CD8-positive, alpha-beta memory T cell (primary cell): ENCODE measurements around the gene PTH2. TPM values are rescaled to one million over a fixed set of nuclear protein-coding genes. Genes with fewer than 3 reads are reported as not detected.
"Not testable (repeated sequence)": the region's sequence is repeated elsewhere in the genome, so short reads cannot be mapped to it uniquely, and the experiment has no call there.

Experiments used
- CTCF ChIA-PET: fragments of 350-600 bp; sonication (Branson Sonifier 250); formaldehyde crosslinking; loops from one replicate; lab custom pipeline; 2021; ENCODE audit warnings: antibody characterized with exemption; lab: Charles Lee
- POLR2A ChIA-PET: fragments of 350-600 bp; sonication (Branson Sonifier 250); formaldehyde crosslinking; loops from one replicate; lab custom pipeline; 2021; ENCODE audit warnings: antibody characterized with exemption; lab: Charles Lee
- DNase-seq, 5 donors: peaks; one replicate each; pipeline versions ENCODE4 v3.0.0 to v3.0.0-alpha.2; 2020 to 2022; ENCODE audit warnings: mixed read lengths in 1 of 5
- H3K27ac ChIP-seq: one replicate; pipeline ENCODE4 v1.7.0; 2013; ENCODE audit warnings: low read depth, mild to moderate bottlenecking, low read length, moderate library complexity
- H3K27me3 ChIP-seq: 2 replicates; pipeline ENCODE4 v1.7.0; 2013; ENCODE audit warnings: low read length, mild to moderate bottlenecking; ENCODE audit not compliant: insufficient read depth, poor library complexity, severe bottlenecking
- H3K36me3 ChIP-seq: 2 replicates; pipeline ENCODE4 v1.7.0; 2013; ENCODE audit warnings: mild to moderate bottlenecking, low read length, moderate library complexity; ENCODE audit not compliant: insufficient read depth
- H3K4me1 ChIP-seq: 2 replicates; pipeline ENCODE4 v1.7.0; 2013; ENCODE audit warnings: mild to moderate bottlenecking, low read length, moderate library complexity; ENCODE audit not compliant: insufficient read depth
- H3K4me3 ChIP-seq: 2 replicates; pipeline ENCODE4 v1.7.0; 2013; ENCODE audit warnings: mild to moderate bottlenecking, low read length
- H3K9me3 ChIP-seq: 2 replicates; pipeline ENCODE4 v1.7.0; 2013; ENCODE audit warnings: mild to moderate bottlenecking, low read length
- H3K27ac Mint-ChIP-seq, 8 donors: one replicate each; pipeline ENCODE4 v1.8.0; 2020 to 2021; ENCODE audit warnings: mixed read lengths in 8 of 8, mild to moderate bottlenecking in 6 of 8, inconsistent platforms in 3 of 8, moderate library complexity in 3 of 8
- H3K27me3 Mint-ChIP-seq, 2 donors: one replicate each; pipeline ENCODE4 v1.8.0; 2020 to 2021; ENCODE audit warnings: mixed read lengths in 2 of 2, mild to moderate bottlenecking in 1 of 2, moderate library complexity in 1 of 2
- H3K36me3 Mint-ChIP-seq, 3 donors: one replicate each; pipeline ENCODE4 v1.8.0; 2020 to 2021; ENCODE audit warnings: mixed read lengths in 3 of 3, inconsistent platforms in 1 of 3, mild to moderate bottlenecking in 1 of 3
- H3K4me1 Mint-ChIP-seq, 3 donors: one replicate each; pipeline ENCODE4 v1.8.0; 2020 to 2021; ENCODE audit warnings: mixed read lengths in 3 of 3, inconsistent platforms in 1 of 3, mild to moderate bottlenecking in 1 of 3
- H3K4me3 Mint-ChIP-seq, 7 donors: one replicate each; pipeline ENCODE4 v1.8.0; 2020 to 2021; ENCODE audit warnings: mixed read lengths in 7 of 7, mild to moderate bottlenecking in 6 of 7, moderate library complexity in 4 of 7, inconsistent platforms in 2 of 7
- H3K9me3 Mint-ChIP-seq, 5 donors: one replicate each; pipeline ENCODE4 v1.8.0; 2020 to 2022; ENCODE audit warnings: mixed read lengths in 5 of 5, mild to moderate bottlenecking in 3 of 5, moderate library complexity in 2 of 5, inconsistent platforms in 1 of 5
- polyA plus RNA-seq: library from polyadenylated mRNA; unstranded; fragments of 300-500 nt; fragmentation: Illumina TruSeq; gene quantifications from one replicate; pipeline ENCODE4 v1.2.3, GENCODE V29; 2021
- total RNA-seq, 2 experiments: library from RNA; stranded (reverse); gene quantifications; one replicate each; pipeline ENCODE4 v1.2.3, GENCODE V29; 2021

PTH2 gene
- total and polyA plus RNA-seq, 3 experiments from 2014 or later: not detected

GRCh38 chr19:49374665-49375434 lies 48.4 kb downstream of the PTH2 start:
- no peak overlapping the region for H3K27ac Mint-ChIP-seq
- H3K9me3 ChIP-seq: no peaks in the 10 kb centered on the region
- peaks cover 0 to 2% (median 0%) of the 10 kb centered on the region in 5 donors for H3K9me3 Mint-ChIP-seq
- POLR2A ChIA-PET: no interaction called here
- CTCF ChIA-PET: no interaction called here
- peaks cover 0 to 6% (median 0%) of the 10 kb centered on the region in 3 donors for H3K36me3 Mint-ChIP-seq
- no peaks in the 10 kb centered on the region for H3K36me3 ChIP-seq
- no peak overlapping the region for H3K4me3 Mint-ChIP-seq
- peaks cover 9 to 25% of the 10 kb centered on the region in 2 donors for H3K27me3 Mint-ChIP-seq
- H3K27me3 ChIP-seq: no peaks in the 10 kb centered on the region
- no peak for DNase-seq
- no peak overlapping the region for H3K4me3 ChIP-seq
- H3K4me1 ChIP-seq: no peaks in the 10 kb centered on the region
- H3K27ac ChIP-seq: no peak overlapping the region
- no peaks in the 10 kb centered on the region for H3K4me1 Mint-ChIP-seq

- H3K4me3 Mint-ChIP-seq, H3K4me1 Mint-ChIP-seq, H3K9me3 ChIP-seq, H3K36me3 ChIP-seq, H3K27me3 ChIP-seq, POLR2A ChIA-PET, H3K4me1 ChIP-seq, CTCF ChIA-PET, H3K27ac ChIP-seq, H3K36me3 Mint-ChIP-seq, H3K4me3 ChIP-seq, DNase-seq, H3K27ac Mint-ChIP-seq: not testable (repeated sequence)
- Mint-ChIP-seq H3K9me3 (peaks cover 0 to 12% (median 10%) of the 10 kb centered on the region in 5 donors), H3K27me3 (peaks cover 9 to 25% of the 10 kb centered on the region in 2 donors)
Measured at GRCh38 chr19:49373174-49373573, 50.1 kb downstream of the PTH2 start.

Other genes with a start within 250 kb of the PTH2 start
- 1 to 10 TPM; 1.1 to 1.2 TPM for gene SLC6A16, start 98.2 kb downstream of the PTH2 start, total RNA-seq
- 1.7 TPM for gene SLC6A16, start 98.2 kb downstream of the PTH2 start, polyA plus RNA-seq
- gene CD37, start 88.0 kb downstream of the PTH2 start, total RNA-seq: 100 to 1,000 TPM; 116 to 127 TPM
- gene CD37, start 88.0 kb downstream of the PTH2 start, polyA plus RNA-seq: 188 TPM
- not detected for gene TEAD2, start 61.0 kb downstream of the PTH2 start, total RNA-seq
- not detected for gene TEAD2, start 61.0 kb downstream of the PTH2 start, polyA plus RNA-seq
- gene DKKL1, start 59.6 kb downstream of the PTH2 start, total RNA-seq: not detected
- gene DKKL1, start 59.6 kb downstream of the PTH2 start, polyA plus RNA-seq: not detected
- under 1 TPM in 1 of 2 experiments, not detected in 1; 0.31 TPM for gene KASH5, start 35.2 kb downstream of the PTH2 start, total RNA-seq
- gene KASH5, start 35.2 kb downstream of the PTH2 start, polyA plus RNA-seq: not detected
- gene GFY, start 1.9 kb upstream of the PTH2 start, total RNA-seq: not detected
- not detected for gene GFY, start 1.9 kb upstream of the PTH2 start, polyA plus RNA-seq
- under 1 TPM; 0.07 to 0.09 TPM for gene SLC17A7, start 18.1 kb upstream of the PTH2 start, total RNA-seq
- gene SLC17A7, start 18.1 kb upstream of the PTH2 start, polyA plus RNA-seq: not detected
- gene PIH1D1, start 28.4 kb upstream of the PTH2 start, total RNA-seq: 100 to 1,000 TPM; 132 to 138 TPM
- gene PIH1D1, start 28.4 kb upstream of the PTH2 start, polyA plus RNA-seq: 81.8 TPM
- gene ALDH16A1, start 29.8 kb upstream of the PTH2 start, total RNA-seq: 10 to 100 TPM; 46.7 to 51.8 TPM
- 32.5 TPM for gene ALDH16A1, start 29.8 kb upstream of the PTH2 start, polyA plus RNA-seq
- gene FLT3LG, start 50.8 kb upstream of the PTH2 start, total RNA-seq: 10 to 100 TPM; 63.9 to 71.5 TPM
- 148 TPM for gene FLT3LG, start 50.8 kb upstream of the PTH2 start, polyA plus RNA-seq
- 1,000 to 10,000 TPM; 3,865 to 3,912 TPM for gene RPL13A, start 64.2 kb upstream of the PTH2 start, total RNA-seq
- 2,679 TPM for gene RPL13A, start 64.2 kb upstream of the PTH2 start, polyA plus RNA-seq
- gene RPS11, start 73.0 kb upstream of the PTH2 start, total RNA-seq: 1,000 to 10,000 TPM; 2,863 to 2,871 TPM
- gene RPS11, start 73.0 kb upstream of the PTH2 start, polyA plus RNA-seq: 1,959 TPM
- gene FCGRT, start 89.2 kb upstream of the PTH2 start, total RNA-seq: 10 to 100 TPM; 16.2 to 16.3 TPM
- 52.4 TPM for gene FCGRT, start 89.2 kb upstream of the PTH2 start, polyA plus RNA-seq
- gene RCN3, start 104.6 kb upstream of the PTH2 start, total RNA-seq: 1 to 10 TPM; 1.4 to 1.7 TPM
- gene RCN3, start 104.6 kb upstream of the PTH2 start, polyA plus RNA-seq: 2.1 TPM
- 10 to 100 TPM; 62.5 to 64.3 TPM for gene NOSIP, start 157.1 kb upstream of the PTH2 start, total RNA-seq
- 414 TPM for gene NOSIP, start 157.1 kb upstream of the PTH2 start, polyA plus RNA-seq
- gene PRRG2, start 157.9 kb upstream of the PTH2 start, total RNA-seq: 1 to 10 TPM; 1.2 TPM
- 0.24 TPM for gene PRRG2, start 157.9 kb upstream of the PTH2 start, polyA plus RNA-seq
- gene PRR12, start 167.7 kb upstream of the PTH2 start, total RNA-seq: 10 to 100 TPM; 25.9 to 27.5 TPM
- 0.81 TPM for gene PRR12, start 167.7 kb upstream of the PTH2 start, polyA plus RNA-seq
- gene RRAS, start 216.7 kb upstream of the PTH2 start, total RNA-seq: 1 to 10 TPM; 5.3 to 5.8 TPM
- 16.0 TPM for gene RRAS, start 216.7 kb upstream of the PTH2 start, polyA plus RNA-seq
- gene SCAF1, start 218.8 kb upstream of the PTH2 start, total RNA-seq: 10 to 100 TPM; 79.2 to 79.7 TPM
- gene SCAF1, start 218.8 kb upstream of the PTH2 start, polyA plus RNA-seq: 3.2 TPM
- 100 to 1,000 TPM; 118 to 127 TPM for gene IRF3, start 242.4 kb upstream of the PTH2 start, total RNA-seq
- gene IRF3, start 242.4 kb upstream of the PTH2 start, polyA plus RNA-seq: 81.7 TPM
- gene BCL2L12, start 242.5 kb upstream of the PTH2 start, total RNA-seq: 10 to 100 TPM; 68.2 to 70.9 TPM
- gene BCL2L12, start 242.5 kb upstream of the PTH2 start, polyA plus RNA-seq: 18.9 TPM